NCI-H345 treated with DMSO at 0.1 percent for 48 hours (cell line): ENCODE measurements around the gene SEPTIN7.
A peak's percentile ranks its signal among the peaks of the same experiment; 100 is the strongest.

Experiments used
- DNase-seq: peaks from one replicate; lab custom pipeline; 2025; ENCODE audit not compliant: unreplicated experiment; lab: John Stamatoyannopoulos, UW

SEPTIN7 gene

GRCh38 chr7:35785250-35785649 is 15.6 kb upstream of the SEPTIN7 start:
- DNase-seq, result no peak

DNA sequence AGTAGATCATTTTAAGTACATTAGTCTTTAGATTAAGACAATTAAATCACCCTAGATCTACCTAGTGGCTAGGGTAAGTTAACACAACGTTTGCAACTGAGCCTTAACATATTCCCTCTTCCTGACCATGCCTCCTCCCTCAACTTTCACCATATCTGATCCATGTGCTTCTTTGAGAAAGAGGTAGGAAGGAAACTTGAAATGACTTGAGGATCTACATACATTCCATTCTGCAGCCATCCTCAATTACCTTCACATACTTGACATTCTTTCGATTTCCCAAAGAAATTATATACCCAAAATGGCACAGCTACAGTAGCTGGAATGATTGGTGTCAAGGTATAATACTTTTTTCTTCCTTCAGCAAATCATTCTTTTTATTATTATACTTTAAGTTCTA is 12.9 kb upstream of the SEPTIN7 start:
- no peak for DNase-seq

GRCh38 chr7:35792472-35792871 is 8.4 kb upstream of the SEPTIN7 start:
- no peak for DNase-seq

DNA sequence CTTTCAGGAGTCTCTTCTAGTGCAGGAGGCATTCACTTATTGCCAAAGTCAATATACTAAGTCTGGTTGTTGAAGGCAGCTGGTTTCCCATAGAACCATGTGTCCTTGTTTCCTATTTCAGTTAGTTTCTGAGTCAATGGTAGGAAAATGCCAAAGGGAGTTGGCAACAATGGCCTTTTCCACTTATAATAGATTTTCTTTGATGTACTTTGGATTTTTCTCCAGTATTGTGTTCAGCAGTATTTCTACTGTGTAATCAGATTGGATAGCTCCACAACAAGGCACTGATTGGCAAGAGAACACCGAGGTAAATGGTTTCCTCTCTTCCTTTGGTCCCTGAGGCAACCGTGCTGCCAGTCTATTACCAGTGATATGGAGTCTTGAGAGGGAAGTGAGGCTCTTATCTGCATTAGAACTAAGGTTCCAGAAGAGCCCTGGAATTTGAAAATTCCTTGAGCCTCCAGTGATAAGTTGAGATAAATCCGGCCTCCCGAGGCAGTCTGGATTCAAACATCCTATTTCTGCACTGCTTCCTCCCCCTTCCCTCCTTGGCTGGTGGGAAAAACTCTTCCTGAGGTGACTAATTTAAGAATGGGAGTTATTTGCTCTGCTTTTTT is 7.9 kb upstream of the SEPTIN7 start:
- no peak for DNase-seq

DNA sequence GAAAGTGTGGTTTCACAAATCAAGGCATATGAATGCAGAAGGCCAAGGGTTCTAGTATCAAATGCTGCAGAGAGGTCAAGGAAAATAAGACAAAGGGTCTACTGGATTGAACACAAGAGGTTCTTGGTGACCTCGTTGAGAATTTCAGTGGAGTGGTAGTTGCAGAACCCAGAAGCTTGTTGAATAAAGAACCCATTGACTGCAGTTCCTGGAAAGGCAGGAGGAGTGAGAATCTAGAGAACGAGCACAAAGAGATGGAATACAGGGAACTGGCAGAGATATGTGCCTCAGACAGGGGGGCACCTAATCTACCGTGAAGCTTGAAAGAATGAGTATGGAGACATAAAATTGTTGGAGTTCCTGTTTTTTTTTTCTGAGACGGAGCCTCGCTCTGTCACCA is 3.5 kb upstream of the SEPTIN7 start:
- DNase-seq, result no peak

GRCh38 chr7:35799846-35800717 is 775 bp upstream of the SEPTIN7 start:
- peak; percentile 90 for DNase-seq

DNA sequence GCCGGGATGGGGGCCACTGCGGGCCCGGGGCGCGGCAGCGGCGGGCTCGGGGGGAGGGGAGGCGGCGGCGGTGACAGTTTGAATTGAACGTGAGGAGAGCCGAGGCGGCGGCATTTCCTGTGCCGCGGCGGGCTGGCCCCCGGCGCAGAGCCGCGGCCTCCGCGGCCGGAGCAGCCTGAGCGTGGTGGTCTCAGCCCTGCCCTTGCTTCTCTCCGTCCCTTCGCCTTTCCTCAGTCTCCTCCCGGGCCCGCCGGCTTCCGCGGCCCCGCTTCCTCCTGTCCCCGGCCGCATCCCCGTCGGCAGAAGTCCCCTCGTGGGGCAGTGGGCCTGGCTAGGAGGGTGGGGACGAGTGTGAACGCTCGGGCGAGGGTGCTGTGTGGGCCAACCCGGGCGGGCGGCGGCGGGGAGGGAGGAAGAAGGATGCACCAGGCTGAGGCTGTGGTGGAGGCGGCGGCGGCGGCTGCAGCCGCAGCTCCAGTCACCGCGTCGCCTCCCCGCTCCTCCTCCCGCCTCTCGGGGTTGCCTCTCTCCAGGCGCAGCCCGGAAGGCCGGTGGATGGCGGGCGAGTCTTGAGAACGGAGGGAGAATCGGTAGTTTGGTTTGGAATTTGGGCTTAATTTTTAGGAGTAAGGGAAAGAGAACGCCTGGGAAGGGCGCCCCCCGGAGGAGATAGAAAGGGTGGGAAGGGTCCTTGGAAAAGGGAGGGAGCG is 690 bp downstream of the SEPTIN7 start:
- DNase-seq, result peak; percentile 35

DNA sequence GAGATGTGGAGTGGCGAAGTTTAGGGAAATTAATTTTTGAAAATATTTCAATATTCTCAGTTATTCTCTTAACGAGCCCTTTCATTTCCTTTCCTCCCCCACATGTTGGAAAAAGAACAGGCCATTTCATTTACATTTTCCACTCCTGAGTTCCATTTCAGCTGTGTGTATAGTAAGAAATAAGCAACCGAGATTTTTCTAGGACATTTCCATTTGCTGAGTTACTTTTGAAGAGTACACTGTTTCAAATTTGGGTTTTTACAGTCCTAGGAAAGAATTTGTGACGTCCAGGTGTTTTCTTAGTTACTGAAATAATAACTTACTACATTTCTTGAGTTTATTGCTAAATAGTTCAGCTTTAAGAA is 1.2 kb downstream of the SEPTIN7 start:
- no peak for DNase-seq

DNA sequence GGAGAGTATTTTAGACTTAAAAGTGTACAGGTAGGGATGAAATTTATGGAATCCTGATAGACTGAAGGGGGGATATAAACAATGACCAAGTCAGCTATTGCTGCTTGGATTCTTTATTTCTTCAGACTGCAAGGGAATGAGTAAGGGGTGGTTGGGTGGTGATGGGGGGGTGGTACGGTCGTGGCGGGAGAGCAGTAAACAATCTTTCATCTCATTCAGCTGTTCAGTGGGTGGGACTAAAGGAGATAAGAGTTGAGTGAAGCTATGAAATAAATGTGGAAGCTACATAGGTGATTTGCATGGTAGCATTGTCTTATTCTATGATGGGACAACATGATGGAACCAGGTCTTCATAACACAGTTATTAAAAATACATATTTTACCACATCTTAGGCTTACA is 1.8 kb downstream of the SEPTIN7 start:
- no peak for DNase-seq

- DNase-seq, result no peak
Observed at GRCh38 chr7:35804231-35804970, 3.5 kb downstream of the SEPTIN7 start.

DNA sequence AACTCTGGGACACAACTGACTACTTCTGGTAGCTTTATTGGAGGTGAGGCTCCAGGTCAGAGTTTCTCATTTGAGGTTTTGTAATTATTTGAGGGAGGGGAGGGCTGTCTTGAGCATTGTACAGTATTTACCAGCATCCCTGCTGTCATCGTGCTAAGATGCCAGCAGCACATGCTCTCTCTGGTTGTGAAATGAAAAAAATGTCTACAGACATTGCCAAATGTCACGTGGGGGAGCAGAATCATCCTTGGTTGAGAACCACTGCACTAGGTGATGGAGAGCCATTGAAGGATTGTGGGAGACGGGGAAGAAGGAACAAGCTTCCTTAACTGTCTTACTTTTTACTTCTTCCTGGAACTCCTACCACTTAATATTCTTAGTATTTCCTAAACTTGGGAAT is 5.0 kb downstream of the SEPTIN7 start:
- no peak for DNase-seq

GRCh38 chr7:35816514-35816913 is 15.7 kb downstream of the SEPTIN7 start:
- DNase-seq, result no peak

DNA sequence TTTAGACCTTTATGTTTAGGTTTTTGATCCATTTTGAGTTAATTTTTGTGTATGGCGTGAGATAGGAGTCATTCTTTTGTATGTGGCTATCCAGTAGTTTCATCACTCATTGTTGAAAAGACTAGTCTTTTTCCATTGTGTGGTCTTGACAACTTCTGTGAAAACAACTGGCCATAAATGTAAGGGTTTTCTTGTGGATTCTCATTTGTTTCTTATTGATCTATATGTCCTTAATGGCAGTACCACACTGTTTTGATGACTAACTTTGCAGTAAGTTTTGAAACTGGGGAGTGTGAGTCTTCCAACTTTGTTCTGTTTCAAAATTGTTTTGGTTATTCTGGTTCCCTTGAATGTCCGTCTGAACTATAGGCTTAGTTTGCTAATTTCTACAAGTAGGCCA is 16.3 kb downstream of the SEPTIN7 start:
- DNase-seq, result no peak

DNA sequence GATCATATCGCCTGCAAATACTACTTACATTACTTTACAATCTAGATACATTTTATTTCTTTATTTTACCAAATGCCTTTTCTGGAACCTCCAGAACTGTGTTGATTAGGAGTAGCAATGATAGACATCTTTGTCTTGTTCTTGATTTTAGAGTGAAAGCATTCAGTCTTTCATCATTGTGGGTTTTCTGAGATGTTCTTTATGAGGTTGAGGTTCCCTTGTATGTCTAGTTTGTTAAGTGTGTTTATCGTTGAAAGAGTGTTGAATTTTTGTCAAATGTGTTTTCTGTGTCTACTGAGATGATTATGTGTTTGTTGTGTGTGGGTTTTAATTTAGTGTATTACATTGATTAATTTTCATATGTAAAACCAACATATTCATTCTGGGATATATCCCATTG is 17.1 kb downstream of the SEPTIN7 start:
- no peak for DNase-seq

DNA sequence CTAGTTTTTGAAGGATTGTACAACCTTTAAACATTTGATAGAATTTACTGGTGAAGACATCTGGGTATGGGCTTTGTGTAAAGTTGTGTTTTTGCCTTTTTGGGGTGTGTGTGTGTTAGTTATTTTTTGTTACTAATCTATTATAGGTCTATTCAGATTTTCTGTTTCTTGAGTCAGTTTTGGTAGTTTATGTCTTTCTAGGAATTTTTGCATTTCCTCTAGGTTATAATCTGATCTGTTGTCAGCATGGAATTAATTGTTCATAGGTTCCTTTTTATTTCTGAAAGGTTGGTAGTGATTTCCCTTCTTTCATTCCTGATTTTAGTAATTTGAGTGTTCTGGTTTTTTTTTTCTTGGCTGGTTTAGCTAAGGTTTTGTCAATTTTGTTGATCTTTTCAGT is 17.7 kb downstream of the SEPTIN7 start:
- DNase-seq, result no peak

- no peak for DNase-seq
Observed at GRCh38 chr7:35819310-35819709, 18.5 kb downstream of the SEPTIN7 start.

GRCh38 chr7:35819954-35820703 is 19.3 kb downstream of the SEPTIN7 start:
- DNase-seq, result no peak

GRCh38 chr7:35820858-35821257 is 20.0 kb downstream of the SEPTIN7 start:
- no peak for DNase-seq

DNA sequence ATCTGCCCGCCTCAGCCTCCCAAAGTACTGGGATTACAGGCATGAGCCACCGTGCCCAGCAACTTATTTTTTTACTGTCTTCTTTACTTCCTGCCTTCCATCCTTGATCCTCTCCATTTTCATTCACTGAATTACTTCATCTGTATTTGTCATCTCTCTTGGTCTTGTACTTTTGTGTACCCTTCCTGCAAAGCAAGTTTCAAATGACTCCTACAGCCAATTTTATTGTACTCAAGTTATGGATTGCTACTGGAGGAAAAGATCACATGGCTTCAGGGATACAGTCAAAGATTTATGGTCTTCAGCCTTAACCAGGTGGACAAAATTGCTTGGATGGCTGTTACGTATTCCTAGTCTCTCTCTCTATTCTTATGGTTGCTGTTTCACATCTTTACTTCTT is 22.6 kb downstream of the SEPTIN7 start:
- no peak for DNase-seq

- no peak for DNase-seq
Observed at GRCh38 chr7:35825974-35826373, 25.1 kb downstream of the SEPTIN7 start.

DNA sequence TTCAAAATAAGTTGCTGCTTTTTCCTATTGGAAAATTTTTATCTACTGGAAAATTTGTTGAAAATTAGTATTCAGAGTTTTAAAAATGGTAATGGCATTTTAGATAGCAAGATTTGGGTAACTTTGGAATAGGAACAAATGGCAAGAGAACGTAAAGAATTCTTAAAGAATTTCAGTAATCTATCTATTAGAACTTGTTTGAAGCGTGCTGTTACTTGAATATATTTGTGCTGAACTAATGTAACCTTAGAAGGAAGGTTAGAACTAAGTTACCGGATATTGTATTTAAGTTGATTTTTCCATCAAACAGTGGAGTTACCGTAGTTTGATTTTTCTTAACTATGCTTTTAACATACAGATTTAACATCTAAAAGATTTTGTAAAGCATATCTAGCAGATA is 25.9 kb downstream of the SEPTIN7 start:
- no peak for DNase-seq
